Neural cell (in vitro differentiated cells): Measurements from ENCODE around the gene AQP10. TPM values are rescaled to one million over a fixed set of nuclear protein-coding genes. Genes with fewer than 3 reads are reported as not detected.

Source experiments
- H2AFZ ChIP-seq: fragments of 200-600, 300-800 bp; sonication (generic), shearing (Covaris generic); 2 replicates; pipeline ENCODE4 v1.6.0; 2014; ENCODE audit warnings: low read depth, mild to moderate bottlenecking, antibody characterized with exemption, low read length, moderate library complexity
- H3F3A ChIP-seq: fragments of 200-600 bp; shearing (Covaris generic); 2 replicates; pipeline ENCODE4 v1.6.1; 2016; ENCODE audit warnings: mild to moderate bottlenecking, moderate library complexity, mixed read lengths, antibody characterized with exemption, low read length; ENCODE audit not compliant: insufficient read depth, poor library complexity, severe bottlenecking
- H3K27ac ChIP-seq: fragments of 200-600, 300-800 bp; sonication (generic), shearing (Covaris generic); 2 replicates; pipeline ENCODE4 v1.5.1; 2014; ENCODE audit warnings: mild to moderate bottlenecking, low read length, moderate library complexity
- H3K27me3 ChIP-seq: fragments of 300-800, 200-600 bp; sonication (generic), shearing (Covaris generic); 2 replicates; pipeline ENCODE4 v1.6.0; 2014; ENCODE audit warnings: mild to moderate bottlenecking, low read depth, low read length, moderate library complexity; ENCODE audit not compliant: insufficient read depth
- H3K36me3 ChIP-seq: fragments of 300-800, 200-600 bp; sonication (generic), shearing (Covaris generic); 2 replicates; pipeline ENCODE4 v1.5.1; 2014; ENCODE audit warnings: mild to moderate bottlenecking, antibody characterized with exemption, low read length, moderate library complexity; ENCODE audit not compliant: insufficient read depth
- H3K4me2 ChIP-seq: fragments of 300-800, 200-600 bp; sonication (generic), shearing (Covaris generic); 2 replicates; pipeline ENCODE4 v1.6.0; 2014; ENCODE audit warnings: mild to moderate bottlenecking, low read length
- H3K4me3 ChIP-seq: fragments of 300-800, 200-600 bp; sonication (generic), shearing (Covaris generic); 2 replicates; pipeline ENCODE4 v1.5.1; 2014; ENCODE audit warnings: mild to moderate bottlenecking, low read length, moderate library complexity
- H3K79me2 ChIP-seq: fragments of 200-600 bp; shearing (Covaris generic); replicated peaks from 2 replicates; pipeline ENCODE4 v1.6.0; 2014; ENCODE audit warnings: mild to moderate bottlenecking, low read length, moderate library complexity; ENCODE audit not compliant: insufficient read depth
- H3K9ac ChIP-seq: fragments of 300-800, 200-600 bp; sonication (generic), shearing (Covaris generic); 2 replicates; pipeline ENCODE4 v1.6.1; 2016; ENCODE audit warnings: mild to moderate bottlenecking, low read length, mixed read lengths
- H3K9me2 ChIP-seq: fragments of 200-600 bp; shearing (Covaris generic); 2 replicates; pipeline ENCODE4 v1.6.1; 2016; ENCODE audit warnings: mild to moderate bottlenecking, low read length, mixed read lengths; ENCODE audit not compliant: insufficient read depth
- H3K9me3 ChIP-seq: fragments of 200-600, 300-800 bp; sonication (generic), shearing (Covaris generic); 2 replicates; pipeline ENCODE4 v1.6.1; 2016; ENCODE audit warnings: mild to moderate bottlenecking, mixed run types, low read length, moderate library complexity, mixed read lengths
- H4K20me1 ChIP-seq: fragments of 200-600 bp; shearing (Covaris generic); 2 replicates; pipeline ENCODE4 v1.6.1; 2016; ENCODE audit warnings: mild to moderate bottlenecking, mixed run types; ENCODE audit not compliant: insufficient read depth
- CTCF ChIP-seq: fragments of 450-650 bp; IDR thresholded peaks from 2 replicates; pipeline ENCODE4 v1.5.1; 2014; ENCODE audit warnings: antibody characterized with exemption, mild to moderate bottlenecking, moderate library complexity; ENCODE audit not compliant: poor library complexity, severe bottlenecking
- EP300 ChIP-seq: fragments of 450-650 bp; conservative IDR thresholded peaks from 2 replicates; pipeline ENCODE4 v1.6.1; 2014; ENCODE audit warnings: antibody characterized with exemption, mild to moderate bottlenecking, moderate library complexity; ENCODE audit not compliant: poor library complexity, severe bottlenecking
- EZH2 ChIP-seq: fragments of 200-600, 300-800 bp; shearing (Covaris generic), sonication (generic); IDR thresholded peaks from 2 replicates; pipeline ENCODE4 v1.6.1; 2014; ENCODE audit warnings: antibody characterized with exemption, low read length, borderline replicate concordance, mild to moderate bottlenecking; ENCODE audit not compliant: insufficient read depth, poor library complexity, severe bottlenecking
- MXI1 ChIP-seq: fragments of 450-650 bp; conservative IDR thresholded peaks from 2 replicates; pipeline ENCODE4 v1.6.1; 2014; ENCODE audit warnings: antibody characterized with exemption, mild to moderate bottlenecking; ENCODE audit not compliant: poor library complexity, severe bottlenecking
- POLR2AphosphoS5 ChIP-seq: IDR thresholded peaks from 2 replicates; pipeline ENCODE4 v1.6.1; 2012
- RAD21 ChIP-seq: fragments of 450-650 bp; conservative IDR thresholded peaks from 2 replicates; pipeline ENCODE4 v1.6.1; 2014; ENCODE audit warnings: antibody characterized with exemption, mild to moderate bottlenecking, moderate library complexity
- SMC3 ChIP-seq: fragments of 450-650 bp; conservative IDR thresholded peaks from 2 replicates; pipeline ENCODE4 v1.6.1; 2014; ENCODE audit warnings: antibody characterized with exemption, mild to moderate bottlenecking, moderate library complexity; ENCODE audit not compliant: poor library complexity
- TAF1 ChIP-seq: IDR thresholded peaks from 2 replicates; pipeline ENCODE4 v1.6.1; 2012; ENCODE audit warnings: low read depth
- polyA plus RNA-seq: library from polyadenylated mRNA; depleted of rRNA; stranded (reverse); fragments of >200 nt; gene quantifications from 2 replicates; pipeline ENCODE4 v1.2.3, GENCODE V29; 2014
- TF ChIP-seq, protein P1 (sequence below): IDR thresholded peaks from 2 replicates; pipeline ENCODE4 v1.6.1; 2012; ENCODE audit warnings: borderline replicate concordance

AQP10 gene
- polyA plus RNA-seq, 1 donor from 2014 or later: not detected

- Histone ChIP-seq H3K79me2 (no peaks in the 10 kb centered on the region), H3K27me3 (peaks cover 17% of the 10 kb centered on the region), H2AFZ (no peak overlapping the region), H3K27ac (no peak overlapping the region), H3K9me2 (no peaks in the 10 kb centered on the region), H3K4me3 (peak overlapping the region; percentile 43), H4K20me1 (no peaks in the 10 kb centered on the region), H3K36me3 (no peaks in the 10 kb centered on the region), H3K4me2 (no peak overlapping the region), H3F3A (no peaks in the 10 kb centered on the region), H3K9me3 (no peaks in the 10 kb centered on the region), H3K9ac (no peak overlapping the region)
- no peak for TF ChIP-seq MXI1
- TF ChIP-seq SMC3: no peak
Observed at GRCh38 chr1:154352245-154352580, 31.3 kb downstream of the AQP10 start.

GRCh38 chr1:154352581-154353459 is 31.9 kb downstream of the AQP10 start:
- no peak overlapping the region for H3K4me2 ChIP-seq
- no peak overlapping the region for H3K27ac ChIP-seq
- peak overlapping the region; percentile 5 for H3K9ac ChIP-seq

More at GRCh38 chr1:154352581-154353459, 31.9 kb downstream of the AQP10 start:
- Histone ChIP-seq H3K79me2 (no peaks in the 10 kb centered on the region), H3F3A (no peaks in the 10 kb centered on the region), H2AFZ (no peak overlapping the region), H3K4me3 (peak overlapping the region; percentile 43), H3K36me3 (no peaks in the 10 kb centered on the region), H3K9me3 (no peaks in the 10 kb centered on the region), H4K20me1 (no peaks in the 10 kb centered on the region), H3K9me2 (no peaks in the 10 kb centered on the region), H3K27me3 (peaks cover 17% of the 10 kb centered on the region)
- TF ChIP-seq SMC3 (no peak), TAF1 (no peak), POLR2AphosphoS5 (no peak), RAD21 (no peak), EP300 (no peak), EZH2 (no peak), CTCF (no peak), MXI1 (no peak)
- TF ChIP-seq, protein P1, sequence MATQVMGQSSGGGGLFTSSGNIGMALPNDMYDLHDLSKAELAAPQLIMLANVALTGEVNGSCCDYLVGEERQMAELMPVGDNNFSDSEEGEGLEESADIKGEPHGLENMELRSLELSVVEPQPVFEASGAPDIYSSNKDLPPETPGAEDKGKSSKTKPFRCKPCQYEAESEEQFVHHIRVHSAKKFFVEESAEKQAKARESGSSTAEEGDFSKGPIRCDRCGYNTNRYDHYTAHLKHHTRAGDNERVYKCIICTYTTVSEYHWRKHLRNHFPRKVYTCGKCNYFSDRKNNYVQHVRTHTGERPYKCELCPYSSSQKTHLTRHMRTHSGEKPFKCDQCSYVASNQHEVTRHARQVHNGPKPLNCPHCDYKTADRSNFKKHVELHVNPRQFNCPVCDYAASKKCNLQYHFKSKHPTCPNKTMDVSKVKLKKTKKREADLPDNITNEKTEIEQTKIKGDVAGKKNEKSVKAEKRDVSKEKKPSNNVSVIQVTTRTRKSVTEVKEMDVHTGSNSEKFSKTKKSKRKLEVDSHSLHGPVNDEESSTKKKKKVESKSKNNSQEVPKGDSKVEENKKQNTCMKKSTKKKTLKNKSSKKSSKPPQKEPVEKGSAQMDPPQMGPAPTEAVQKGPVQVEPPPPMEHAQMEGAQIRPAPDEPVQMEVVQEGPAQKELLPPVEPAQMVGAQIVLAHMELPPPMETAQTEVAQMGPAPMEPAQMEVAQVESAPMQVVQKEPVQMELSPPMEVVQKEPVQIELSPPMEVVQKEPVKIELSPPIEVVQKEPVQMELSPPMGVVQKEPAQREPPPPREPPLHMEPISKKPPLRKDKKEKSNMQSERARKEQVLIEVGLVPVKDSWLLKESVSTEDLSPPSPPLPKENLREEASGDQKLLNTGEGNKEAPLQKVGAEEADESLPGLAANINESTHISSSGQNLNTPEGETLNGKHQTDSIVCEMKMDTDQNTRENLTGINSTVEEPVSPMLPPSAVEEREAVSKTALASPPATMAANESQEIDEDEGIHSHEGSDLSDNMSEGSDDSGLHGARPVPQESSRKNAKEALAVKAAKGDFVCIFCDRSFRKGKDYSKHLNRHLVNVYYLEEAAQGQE: no peak
